Progenitor cell of endocrine pancreas (in vitro differentiated cells): ENCODE measurements around the gene ARHGEF4. TPM values are rescaled to one million over a fixed set of nuclear protein-coding genes. Genes with fewer than 3 reads are reported as not detected.

Experiments
- DNase-seq: peaks from one replicate; pipeline ENCODE4 v3.0.0; 2021; ENCODE audit warnings: low spot score; ENCODE audit not compliant: unreplicated experiment
- H3K27ac Mint-ChIP-seq: 2 replicates; pipeline ENCODE4 v1.8.0; 2021; ENCODE audit warnings: mild to moderate bottlenecking, moderate library complexity, mixed read lengths
- H3K27me3 Mint-ChIP-seq: 2 replicates; pipeline ENCODE4 v1.8.0; 2021; ENCODE audit warnings: mixed read lengths
- H3K36me3 Mint-ChIP-seq: 2 replicates; pipeline ENCODE4 v1.8.0; 2022; ENCODE audit warnings: mixed read lengths; ENCODE audit not compliant: insufficient read depth
- H3K4me1 Mint-ChIP-seq: 2 replicates; pipeline ENCODE4 v1.8.0; 2021; ENCODE audit warnings: low read depth, mixed read lengths
- H3K4me3 Mint-ChIP-seq: 2 replicates; pipeline ENCODE4 v1.8.0; 2021; ENCODE audit warnings: low read depth, mild to moderate bottlenecking, moderate library complexity, mixed read lengths
- H3K9me3 Mint-ChIP-seq: 2 replicates; pipeline ENCODE4 v1.8.0; 2021; ENCODE audit warnings: low read depth, mixed read lengths
- CTCF ChIP-seq: fragments of 200-600 bp; sonication (generic); IDR thresholded peaks from one replicate; pipeline ENCODE4 v1.5.0; 2021; ENCODE audit warnings: antibody characterized with exemption, mild to moderate bottlenecking; ENCODE audit not compliant: unreplicated experiment
- total RNA-seq: library from RNA; stranded (reverse); gene quantifications from 2 replicates; pipeline ENCODE4 v1.2.1, GENCODE V29; 2021

Gene ARHGEF4
- total RNA-seq, 1 donor from 2014 or later: 5.6 TPM

GRCh38 chr2:130878316-130878715 is 41.6 kb downstream of the ARHGEF4 start:
- DNase-seq: peak; percentile 4
- no peak overlapping the region for H3K4me3 Mint-ChIP-seq
- no peaks in the 10 kb centered on the region for H3K36me3 Mint-ChIP-seq
- no peaks in the 10 kb centered on the region for H3K9me3 Mint-ChIP-seq
- no peaks in the 10 kb centered on the region for H3K4me1 Mint-ChIP-seq
- H3K27ac Mint-ChIP-seq: no peak overlapping the region
- no peak for TF ChIP-seq CTCF
- H3K27me3 Mint-ChIP-seq: peaks cover 3% of the 10 kb centered on the region

- no peak for DNase-seq
- Mint-ChIP-seq H3K36me3 (no peaks in the 10 kb centered on the region), H3K27me3 (peaks cover 3% of the 10 kb centered on the region), H3K27ac (no peak overlapping the region), H3K4me3 (no peak overlapping the region), H3K9me3 (no peaks in the 10 kb centered on the region), H3K4me1 (no peaks in the 10 kb centered on the region)
- no peak for TF ChIP-seq CTCF
These were observed 42.2 kb downstream of the ARHGEF4 start for GRCh38 chr2:130878933-130879332.

GRCh38 chr2:130882111-130882690 is 45.5 kb downstream of the ARHGEF4 start:
- no peaks in the 10 kb centered on the region for H3K9me3 Mint-ChIP-seq
- no peak overlapping the region for H3K4me3 Mint-ChIP-seq
- no peaks in the 10 kb centered on the region for H3K4me1 Mint-ChIP-seq
- no peak overlapping the region for H3K27ac Mint-ChIP-seq
- no peak for TF ChIP-seq CTCF
- no peaks in the 10 kb centered on the region for H3K27me3 Mint-ChIP-seq
- H3K36me3 Mint-ChIP-seq: no peaks in the 10 kb centered on the region
- DNase-seq: no peak

GRCh38 chr2:130882991-130883390 is 46.3 kb downstream of the ARHGEF4 start:
- Mint-ChIP-seq H3K4me1 (no peaks in the 10 kb centered on the region), H3K36me3 (no peaks in the 10 kb centered on the region), H3K27ac (no peak overlapping the region)

GRCh38 chr2:130883496-130883895 is 46.8 kb downstream of the ARHGEF4 start:
- H3K4me3 Mint-ChIP-seq: no peak overlapping the region

More at GRCh38 chr2:130882991-130883390, 46.3 kb downstream of the ARHGEF4 start:
- TF ChIP-seq CTCF: no peak
- DNase-seq: no peak
- H3K9me3 Mint-ChIP-seq: no peaks in the 10 kb centered on the region
- H3K4me3 Mint-ChIP-seq: no peak overlapping the region
- H3K27me3 Mint-ChIP-seq: no peaks in the 10 kb centered on the region

More at GRCh38 chr2:130883496-130883895, 46.8 kb downstream of the ARHGEF4 start:
- no peak for DNase-seq
- no peaks in the 10 kb centered on the region for H3K9me3 Mint-ChIP-seq
- H3K4me1 Mint-ChIP-seq: no peaks in the 10 kb centered on the region
- no peaks in the 10 kb centered on the region for H3K36me3 Mint-ChIP-seq
- H3K27ac Mint-ChIP-seq: no peak overlapping the region
- no peak for TF ChIP-seq CTCF
- no peaks in the 10 kb centered on the region for H3K27me3 Mint-ChIP-seq
